Thoracic aorta (tissue), 2 donors: ENCODE measurements around the gene RASA3. TPM values are rescaled to one million over a fixed set of nuclear protein-coding genes. Genes with fewer than 3 reads are reported as not detected.

Experiments used
- ATAC-seq: fragments of 150-250 bp; one replicate; pipeline ENCODE4 v1.8.0; 2017; ENCODE audit warnings: low read depth; ENCODE audit not compliant: insufficient number of reproducible peaks, low FRiP score
- DNase-seq: peaks from one replicate; pipeline ENCODE4 v3.0.0-alpha.2; 2020; ENCODE audit warnings: low spot score
- H3K27ac ChIP-seq, 2 donors: fragments of 200-600 bp; sonication (generic); 1 replicate in 1 of 2; 2 replicates in 1 of 2; pipeline ENCODE4 v1.5.1; 2016; ENCODE audit warnings: mild to moderate bottlenecking in 2 of 2, moderate library complexity in 2 of 2
- H3K27me3 ChIP-seq: fragments of 200-600 bp; sonication (generic); replicated peaks from 2 replicates; pipeline ENCODE4 v1.6.0; 2016; ENCODE audit warnings: mild to moderate bottlenecking; ENCODE audit not compliant: insufficient read depth
- H3K36me3 ChIP-seq: fragments of 200-600 bp; sonication (generic); one replicate; pipeline ENCODE4 v1.5.1; 2016
- H3K4me1 ChIP-seq, 2 donors: fragments of 200-600 bp; sonication (generic); 1 replicate in 1 of 2; 2 replicates in 1 of 2; pipeline versions ENCODE4 v1.5.1 to v1.6.0; 2016; ENCODE audit warnings: low read depth in 2 of 2, mild to moderate bottlenecking in 1 of 2; ENCODE audit not compliant: control insufficient read depth in 1 of 2
- H3K4me3 ChIP-seq: fragments of 200-600 bp; sonication (generic); 2 replicates; pipeline ENCODE4 v1.5.1; 2016; ENCODE audit warnings: mild to moderate bottlenecking
- H3K9me3 ChIP-seq: fragments of 200-600 bp; sonication (generic); 2 replicates; pipeline ENCODE4 v1.5.1; 2016
- total RNA-seq, 2 donors: library from RNA; depleted of rRNA; stranded (reverse); fragments of >200 nt; gene quantifications; one replicate each; pipeline versions ENCODE4 v1.1.0 to v1.2.3, GENCODE V29; 2016
- TF ChIP-seq, protein P1 (sequence below): fragments of 200-600 bp; sonication (generic); IDR thresholded peaks from one replicate; pipeline ENCODE4 v1.5.1; 2019; ENCODE audit warnings: antibody characterized with exemption

Gene RASA3
- total RNA-seq, 2 donors from 2014 or later: 38.9 to 48.6 TPM

DNA sequence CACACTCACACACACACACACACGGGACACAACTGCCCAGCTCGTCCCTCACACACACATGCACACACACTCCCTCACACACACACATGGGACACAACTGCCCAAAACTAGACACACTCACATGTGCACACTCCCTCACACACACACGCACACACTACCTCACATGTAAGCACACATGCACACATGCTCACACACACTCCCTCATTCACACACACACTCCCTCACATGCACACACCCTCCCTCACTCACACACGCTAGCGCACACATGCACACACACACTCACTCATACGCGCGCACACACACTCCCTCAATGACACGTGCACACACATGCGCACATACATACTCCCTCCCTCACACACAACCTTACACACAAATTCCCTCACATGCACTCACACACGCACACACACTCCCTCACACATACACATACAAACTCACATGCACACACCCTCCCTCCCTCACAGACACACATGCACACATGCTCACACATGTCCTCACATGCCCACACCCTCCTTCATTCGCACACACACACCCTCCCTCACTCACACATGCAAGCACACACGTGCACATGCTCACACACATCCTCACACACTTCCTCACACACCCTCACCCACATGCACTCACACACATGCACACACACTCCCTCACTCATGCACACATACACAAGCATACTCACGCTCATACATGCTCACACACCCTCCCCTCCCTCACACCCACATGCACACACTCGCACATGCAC lies 9.0 kb upstream of the RASA3 start:
- H3K36me3 ChIP-seq: no peaks in the 10 kb centered on the region
- no peak overlapping the region for H3K27ac ChIP-seq
- TF ChIP-seq, protein P1, sequence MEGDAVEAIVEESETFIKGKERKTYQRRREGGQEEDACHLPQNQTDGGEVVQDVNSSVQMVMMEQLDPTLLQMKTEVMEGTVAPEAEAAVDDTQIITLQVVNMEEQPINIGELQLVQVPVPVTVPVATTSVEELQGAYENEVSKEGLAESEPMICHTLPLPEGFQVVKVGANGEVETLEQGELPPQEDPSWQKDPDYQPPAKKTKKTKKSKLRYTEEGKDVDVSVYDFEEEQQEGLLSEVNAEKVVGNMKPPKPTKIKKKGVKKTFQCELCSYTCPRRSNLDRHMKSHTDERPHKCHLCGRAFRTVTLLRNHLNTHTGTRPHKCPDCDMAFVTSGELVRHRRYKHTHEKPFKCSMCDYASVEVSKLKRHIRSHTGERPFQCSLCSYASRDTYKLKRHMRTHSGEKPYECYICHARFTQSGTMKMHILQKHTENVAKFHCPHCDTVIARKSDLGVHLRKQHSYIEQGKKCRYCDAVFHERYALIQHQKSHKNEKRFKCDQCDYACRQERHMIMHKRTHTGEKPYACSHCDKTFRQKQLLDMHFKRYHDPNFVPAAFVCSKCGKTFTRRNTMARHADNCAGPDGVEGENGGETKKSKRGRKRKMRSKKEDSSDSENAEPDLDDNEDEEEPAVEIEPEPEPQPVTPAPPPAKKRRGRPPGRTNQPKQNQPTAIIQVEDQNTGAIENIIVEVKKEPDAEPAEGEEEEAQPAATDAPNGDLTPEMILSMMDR: no peak
- no peak for ATAC-seq
- H3K9me3 ChIP-seq: no peaks in the 10 kb centered on the region
- DNase-seq: no peak
- H3K27me3 ChIP-seq: no peaks in the 10 kb centered on the region
- no peak overlapping the region for H3K4me3 ChIP-seq
- H3K4me1 ChIP-seq: peaks cover 0 to 6% of the 10 kb centered on the region in 2 donors

DNA sequence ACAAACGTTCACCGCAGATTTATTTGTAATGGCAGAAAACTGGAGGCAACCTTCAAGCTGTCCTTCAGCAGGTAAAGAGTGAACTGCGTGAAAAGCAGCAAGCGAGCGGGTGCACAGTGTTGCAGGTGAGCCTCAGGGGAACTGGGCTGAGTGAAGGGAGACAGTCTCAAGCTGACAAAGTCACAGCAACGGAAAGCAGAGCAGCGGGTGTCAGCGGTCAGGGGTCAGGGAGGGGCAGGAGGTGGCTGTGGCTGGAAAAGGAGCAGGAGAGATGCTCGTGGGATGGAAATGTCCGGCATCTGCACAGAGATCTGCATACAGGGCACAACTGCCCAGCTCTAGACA lies 8.5 kb upstream of the RASA3 start:
- ATAC-seq (no peak), DNase-seq (no peak)
- Histone ChIP-seq H3K27ac (no peak overlapping the region), H3K9me3 (no peaks in the 10 kb centered on the region), H3K36me3 (no peaks in the 10 kb centered on the region), H3K4me3 (no peak overlapping the region), H3K4me1 (peaks cover 0 to 6% of the 10 kb centered on the region in 2 donors), H3K27me3 (no peaks in the 10 kb centered on the region)
- TF ChIP-seq, protein P1: no peak

GRCh38 chr13:114140131-114140905 lies 7.9 kb upstream of the RASA3 start:
- no peaks in the 10 kb centered on the region for H3K27me3 ChIP-seq
- peaks cover 0 to 6% of the 10 kb centered on the region in 2 donors for H3K4me1 ChIP-seq
- H3K27ac ChIP-seq: no peak overlapping the region
- ATAC-seq: no peak
- H3K36me3 ChIP-seq: no peaks in the 10 kb centered on the region
- DNase-seq: no peak
- peak overlapping the region; percentile 2 for H3K4me3 ChIP-seq
- TF ChIP-seq, protein P1: no peak
- H3K9me3 ChIP-seq: no peaks in the 10 kb centered on the region

GRCh38 chr13:114136576-114136975 lies 4.2 kb upstream of the RASA3 start:
- no peaks in the 10 kb centered on the region for H3K36me3 ChIP-seq
- no peaks in the 10 kb centered on the region for H3K9me3 ChIP-seq
- TF ChIP-seq, protein P1: no peak
- no peak overlapping the region for H3K4me3 ChIP-seq
- no peaks in the 10 kb centered on the region for H3K27me3 ChIP-seq
- ATAC-seq (no peak), DNase-seq (no peak)
- H3K27ac ChIP-seq: no peak overlapping the region
- H3K4me1 ChIP-seq: peaks cover 0 to 6% of the 10 kb centered on the region in 2 donors

DNA sequence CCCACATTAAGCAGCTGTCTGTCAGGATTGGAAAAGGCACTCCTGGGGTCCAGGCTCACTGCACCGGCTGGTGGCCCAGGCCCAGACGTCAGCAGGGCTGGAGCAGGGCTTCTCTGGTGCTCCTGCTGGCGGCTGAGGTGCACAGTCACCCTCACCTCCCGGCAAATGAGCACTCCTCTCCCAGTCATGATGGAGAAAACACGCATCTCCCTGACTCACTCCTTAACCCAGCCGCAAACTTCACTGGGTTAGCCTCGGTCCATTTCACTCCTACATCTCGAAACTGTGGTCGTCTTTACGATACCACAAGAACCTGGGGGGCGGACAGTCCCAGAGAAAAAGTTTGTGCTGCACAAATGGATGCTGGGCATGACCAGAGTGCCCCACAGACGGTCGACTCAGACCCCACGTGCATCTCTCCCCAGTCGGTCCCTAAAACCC lies 3.3 kb upstream of the RASA3 start:
- TF ChIP-seq, protein P1: no peak
- DNase-seq: no peak

More for the DNA sequence above, 3.3 kb upstream of the RASA3 start:
- Histone ChIP-seq H3K9me3 (no peaks in the 10 kb centered on the region), H3K4me1 (peaks cover under 1 to 8% of the 10 kb centered on the region in 2 donors), H3K27ac (no peak overlapping the region), H3K36me3 (no peaks in the 10 kb centered on the region), H3K27me3 (no peaks in the 10 kb centered on the region), H3K4me3 (no peak overlapping the region)
- no peak for ATAC-seq
